Parathyroid adenoma (tissue), 2 donors: ENCODE data around the gene LOXL1.
A peak's percentile ranks its signal among the peaks of the same experiment; 100 is the strongest.

ENCODE experiments used
- H2AFZ ChIP-seq: fragments of 300-600 bp; sonication (generic); one replicate; pipeline ENCODE4 v1.7.0; 2017; ENCODE audit warnings: antibody characterized with exemption, mild to moderate bottlenecking
- H3K27ac ChIP-seq: fragments of 300-600 bp; sonication (generic); one replicate; pipeline ENCODE4 v1.7.0; 2017
- H3K27me3 ChIP-seq: fragments of 300-600 bp; sonication (generic); one replicate; pipeline ENCODE4 v1.7.0; 2017; ENCODE audit warnings: low read length; ENCODE audit not compliant: control insufficient read depth, insufficient read depth
- H3K36me3 ChIP-seq: fragments of 300-600 bp; sonication (generic); one replicate; pipeline ENCODE4 v1.7.0; 2017; ENCODE audit warnings: low read length; ENCODE audit not compliant: control insufficient read depth, insufficient read depth
- H3K4me1 ChIP-seq: fragments of 300-600 bp; sonication (generic); one replicate; pipeline ENCODE4 v1.7.0; 2017; ENCODE audit warnings: control low read depth
- H3K4me2 ChIP-seq: fragments of 300-600 bp; sonication (generic); one replicate; pipeline ENCODE4 v1.7.0; 2017; ENCODE audit warnings: low read length
- H3K4me3 ChIP-seq: fragments of 300-600 bp; sonication (generic); one replicate; pipeline ENCODE4 v1.7.0; 2017; ENCODE audit warnings: low read depth, low read length
- H3K79me2 ChIP-seq: fragments of 300-600 bp; sonication (generic); one replicate; pipeline ENCODE4 v1.7.0; 2017; ENCODE audit warnings: control low read depth
- H3K9ac ChIP-seq: fragments of 300-600 bp; sonication (generic); one replicate; pipeline ENCODE4 v1.7.0; 2017; ENCODE audit warnings: mild to moderate bottlenecking
- H3K9me3 ChIP-seq: fragments of 300-600 bp; sonication (generic); one replicate; pipeline ENCODE4 v1.7.0; 2017; ENCODE audit warnings: low read length; ENCODE audit not compliant: control insufficient read depth
- TF ChIP-seq, protein P1 (sequence below): fragments of 300-600 bp; sonication (generic); IDR thresholded peaks from one replicate; pipeline ENCODE4 v1.7.0; 2017; ENCODE audit warnings: antibody characterized with exemption, mild to moderate bottlenecking
- donor health status: primary hyperparathyroidism.

The LOXL1 gene

DNA sequence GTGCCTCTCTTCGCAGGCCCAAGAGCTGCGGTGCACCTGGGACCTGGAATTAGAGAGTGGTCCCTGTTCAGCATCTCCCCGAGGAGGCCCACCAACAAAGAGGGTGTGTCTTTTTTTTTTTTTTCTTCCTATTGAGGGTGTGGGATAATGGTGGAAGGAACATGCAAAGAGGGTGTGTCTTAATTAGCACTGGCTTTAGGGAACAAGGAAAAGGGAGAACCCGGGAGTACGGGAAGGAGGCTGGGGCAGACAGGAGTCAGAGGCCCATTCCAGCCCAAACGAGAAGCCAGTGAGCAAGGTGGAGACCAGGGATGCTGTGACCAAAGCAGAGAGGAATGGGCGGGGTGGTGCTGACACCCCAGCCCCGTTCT is 429 bp upstream of the LOXL1 start:
- Histone ChIP-seq H3K4me2 (peak overlapping the region; percentile 67), H3K9ac (no peak overlapping the region), H3K36me3 (no peaks in the 10 kb centered on the region), H3K9me3 (no peaks in the 10 kb centered on the region), H3K27ac (peak overlapping the region; percentile 96), H3K27me3 (no peaks in the 10 kb centered on the region), H3K4me1 (peaks cover 23% of the 10 kb centered on the region), H3K4me3 (no peak overlapping the region), H2AFZ (no peak overlapping the region), H3K79me2 (peaks cover 11% of the 10 kb centered on the region)
- TF ChIP-seq, protein P1, sequence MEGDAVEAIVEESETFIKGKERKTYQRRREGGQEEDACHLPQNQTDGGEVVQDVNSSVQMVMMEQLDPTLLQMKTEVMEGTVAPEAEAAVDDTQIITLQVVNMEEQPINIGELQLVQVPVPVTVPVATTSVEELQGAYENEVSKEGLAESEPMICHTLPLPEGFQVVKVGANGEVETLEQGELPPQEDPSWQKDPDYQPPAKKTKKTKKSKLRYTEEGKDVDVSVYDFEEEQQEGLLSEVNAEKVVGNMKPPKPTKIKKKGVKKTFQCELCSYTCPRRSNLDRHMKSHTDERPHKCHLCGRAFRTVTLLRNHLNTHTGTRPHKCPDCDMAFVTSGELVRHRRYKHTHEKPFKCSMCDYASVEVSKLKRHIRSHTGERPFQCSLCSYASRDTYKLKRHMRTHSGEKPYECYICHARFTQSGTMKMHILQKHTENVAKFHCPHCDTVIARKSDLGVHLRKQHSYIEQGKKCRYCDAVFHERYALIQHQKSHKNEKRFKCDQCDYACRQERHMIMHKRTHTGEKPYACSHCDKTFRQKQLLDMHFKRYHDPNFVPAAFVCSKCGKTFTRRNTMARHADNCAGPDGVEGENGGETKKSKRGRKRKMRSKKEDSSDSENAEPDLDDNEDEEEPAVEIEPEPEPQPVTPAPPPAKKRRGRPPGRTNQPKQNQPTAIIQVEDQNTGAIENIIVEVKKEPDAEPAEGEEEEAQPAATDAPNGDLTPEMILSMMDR = no peak

DNA sequence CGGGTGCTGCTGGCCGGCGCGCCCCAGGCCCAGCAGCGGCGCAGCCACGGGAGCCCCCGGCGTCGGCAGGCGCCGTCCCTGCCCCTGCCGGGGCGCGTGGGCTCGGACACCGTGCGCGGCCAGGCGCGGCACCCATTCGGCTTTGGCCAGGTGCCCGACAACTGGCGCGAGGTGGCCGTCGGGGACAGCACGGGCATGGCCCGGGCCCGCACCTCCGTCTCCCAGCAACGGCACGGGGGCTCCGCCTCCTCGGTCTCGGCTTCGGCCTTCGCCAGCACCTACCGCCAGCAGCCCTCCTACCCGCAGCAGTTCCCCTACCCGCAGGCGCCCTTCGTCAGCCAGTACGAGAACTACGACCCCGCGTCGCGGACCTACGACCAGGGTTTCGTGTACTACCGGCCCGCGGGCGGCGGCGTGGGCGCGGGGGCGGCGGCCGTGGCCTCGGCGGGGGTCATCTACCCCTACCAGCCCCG is 777 bp downstream of the LOXL1 start:
- Histone ChIP-seq H3K79me2 (peaks cover 11% of the 10 kb centered on the region), H3K27ac (peak overlapping the region; percentile 96), H3K4me1 (peaks cover 23% of the 10 kb centered on the region), H3K36me3 (no peaks in the 10 kb centered on the region), H2AFZ (peak overlapping the region; percentile 56), H3K9me3 (no peaks in the 10 kb centered on the region), H3K4me3 (peak overlapping the region; percentile 63), H3K4me2 (peak overlapping the region; percentile 67), H3K27me3 (no peaks in the 10 kb centered on the region), H3K9ac (peak overlapping the region; percentile 76)
- TF ChIP-seq, protein P1 = no peak

DNA sequence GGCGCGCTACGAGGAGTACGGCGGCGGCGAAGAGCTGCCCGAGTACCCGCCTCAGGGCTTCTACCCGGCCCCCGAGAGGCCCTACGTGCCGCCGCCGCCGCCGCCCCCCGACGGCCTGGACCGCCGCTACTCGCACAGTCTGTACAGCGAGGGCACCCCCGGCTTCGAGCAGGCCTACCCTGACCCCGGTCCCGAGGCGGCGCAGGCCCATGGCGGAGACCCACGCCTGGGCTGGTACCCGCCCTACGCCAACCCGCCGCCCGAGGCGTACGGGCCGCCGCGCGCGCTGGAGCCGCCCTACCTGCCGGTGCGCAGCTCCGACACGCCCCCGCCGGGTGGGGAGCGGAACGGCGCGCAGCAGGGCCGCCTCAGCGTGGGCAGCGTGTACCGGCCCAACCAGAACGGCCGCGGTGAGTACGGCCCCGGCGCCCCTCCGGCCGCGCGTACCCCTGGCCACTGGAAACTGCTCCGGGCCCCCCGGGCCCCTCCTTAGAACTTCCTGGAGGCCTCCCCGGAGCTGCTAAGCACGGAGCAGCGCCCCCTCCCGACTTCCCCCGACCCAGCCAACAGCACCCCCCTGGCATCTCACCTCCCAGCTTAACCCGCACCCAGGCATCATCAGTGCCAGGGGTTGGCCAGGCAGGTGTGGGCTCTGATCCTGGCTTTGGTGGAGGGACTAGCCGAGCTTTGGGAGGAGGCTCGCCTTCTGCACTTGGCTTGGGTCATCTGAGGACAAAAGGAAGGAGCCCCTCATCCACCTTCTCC is 1.4 kb downstream of the LOXL1 start:
- H3K27me3 ChIP-seq = no peaks in the 10 kb centered on the region
- peaks cover 11% of the 10 kb centered on the region for H3K79me2 ChIP-seq
- no peaks in the 10 kb centered on the region for H3K36me3 ChIP-seq
- TF ChIP-seq, protein P1 = peak; percentile 44
- H3K4me2 ChIP-seq = peak overlapping the region; percentile 67
- peak overlapping the region; percentile 63 for H3K4me3 ChIP-seq
- peak overlapping the region; percentile 76 for H3K9ac ChIP-seq
- no peaks in the 10 kb centered on the region for H3K9me3 ChIP-seq
- peaks cover 22% of the 10 kb centered on the region for H3K4me1 ChIP-seq
- H2AFZ ChIP-seq = peak overlapping the region; percentile 56
- peak overlapping the region; percentile 96 for H3K27ac ChIP-seq

DNA sequence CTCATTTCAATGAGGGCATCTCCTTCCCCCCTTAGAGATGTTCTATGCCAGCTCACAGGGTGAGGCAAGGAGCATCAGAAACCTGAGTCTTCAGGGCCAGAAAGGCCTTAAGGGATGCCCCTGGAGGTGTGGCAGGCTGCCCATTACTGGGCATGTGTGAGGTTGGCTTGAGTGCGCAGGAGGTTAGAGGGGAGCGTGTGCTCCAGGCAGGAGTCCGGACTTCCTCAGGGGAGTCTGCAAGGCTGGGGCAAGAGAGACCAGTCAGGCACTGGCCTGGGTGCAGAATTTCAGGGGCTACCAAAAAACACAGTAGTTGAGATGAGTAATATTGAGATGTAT is 1.9 kb downstream of the LOXL1 start:
- H3K79me2 ChIP-seq = peaks cover 11% of the 10 kb centered on the region
- peak overlapping the region; percentile 56 for H2AFZ ChIP-seq
- peaks cover 18% of the 10 kb centered on the region for H3K4me1 ChIP-seq
- peak overlapping the region; percentile 96 for H3K27ac ChIP-seq
- peak overlapping the region; percentile 67 for H3K4me2 ChIP-seq
- H3K9ac ChIP-seq = no peak overlapping the region
- H3K27me3 ChIP-seq = no peaks in the 10 kb centered on the region
- H3K4me3 ChIP-seq = peak overlapping the region; percentile 63
- TF ChIP-seq, protein P1 = no peak
- no peaks in the 10 kb centered on the region for H3K9me3 ChIP-seq
- H3K36me3 ChIP-seq = no peaks in the 10 kb centered on the region
